ENCODE data around the gene EPDR1.
"Not testable (repeated sequence)": the region's sequence is repeated elsewhere in the genome, so short reads cannot be mapped to it uniquely, and the experiment has no call there.

EPDR1 gene

GRCh38 chr7:37930226-37930948 lies 9.9 kb downstream of the EPDR1 start:
- DNase-seq = no peak

GRCh38 chr7:37932543-37932942 lies 12.1 kb downstream of the EPDR1 start:
- DNase-seq = no peak

- DNase-seq = no peak
Measured at GRCh38 chr7:37933018-37933566, 12.7 kb downstream of the EPDR1 start.

GRCh38 chr7:37942934-37943610 lies 22.6 kb downstream of the EPDR1 start:
- no peak for DNase-seq

GRCh38 chr7:37943905-37944736 lies 23.7 kb downstream of the EPDR1 start:
- DNase-seq = no peak

GRCh38 chr7:37944737-37945054 lies 24.3 kb downstream of the EPDR1 start:
- DNase-seq = no peak

- DNase-seq = no peak
Measured at GRCh38 chr7:37945336-37945735, 24.9 kb downstream of the EPDR1 start.

- DNase-seq = no peak
Measured at GRCh38 chr7:37947138-37947940, 26.9 kb downstream of the EPDR1 start.

GRCh38 chr7:37947941-37948210 lies 27.4 kb downstream of the EPDR1 start:
- DNase-seq = no peak

- no peak for DNase-seq
Measured at GRCh38 chr7:37952240-37952639, 31.8 kb downstream of the EPDR1 start.

- not testable (repeated sequence) for DNase-seq
Measured at GRCh38 chr7:37954217-37954616, 33.8 kb downstream of the EPDR1 start.

GRCh38 chr7:37956791-37957190 lies 36.4 kb downstream of the EPDR1 start:
- no peak for DNase-seq

- DNase-seq = no peak
Measured at GRCh38 chr7:37957221-37957970, 37.0 kb downstream of the EPDR1 start.

GRCh38 chr7:37960483-37960882 lies 40.0 kb downstream of the EPDR1 start:
- DNase-seq = no peak

GRCh38 chr7:37961251-37961650 lies 40.8 kb downstream of the EPDR1 start:
- DNase-seq = no peak

- DNase-seq = no peak
Measured at GRCh38 chr7:37964196-37964595, 43.8 kb downstream of the EPDR1 start.

GRCh38 chr7:37970211-37970610 lies 49.8 kb downstream of the EPDR1 start:
- no peak for DNase-seq

- DNase-seq = no peak
Measured at GRCh38 chr7:37971491-37971890, 51.1 kb downstream of the EPDR1 start.

- DNase-seq = no peak
Measured at GRCh38 chr7:37973915-37974314, 53.5 kb downstream of the EPDR1 start.

GRCh38 chr7:37974711-37975110 lies 54.3 kb downstream of the EPDR1 start:
- DNase-seq = no peak

- DNase-seq = no peak
Measured at GRCh38 chr7:37977243-37977642, 56.8 kb downstream of the EPDR1 start.

- DNase-seq = no peak
Measured at GRCh38 chr7:37981664-37982063, 61.2 kb downstream of the EPDR1 start.

Data from KG1 (cell line).